Measurements from ENCODE around the gene GPR17.

DNA sequence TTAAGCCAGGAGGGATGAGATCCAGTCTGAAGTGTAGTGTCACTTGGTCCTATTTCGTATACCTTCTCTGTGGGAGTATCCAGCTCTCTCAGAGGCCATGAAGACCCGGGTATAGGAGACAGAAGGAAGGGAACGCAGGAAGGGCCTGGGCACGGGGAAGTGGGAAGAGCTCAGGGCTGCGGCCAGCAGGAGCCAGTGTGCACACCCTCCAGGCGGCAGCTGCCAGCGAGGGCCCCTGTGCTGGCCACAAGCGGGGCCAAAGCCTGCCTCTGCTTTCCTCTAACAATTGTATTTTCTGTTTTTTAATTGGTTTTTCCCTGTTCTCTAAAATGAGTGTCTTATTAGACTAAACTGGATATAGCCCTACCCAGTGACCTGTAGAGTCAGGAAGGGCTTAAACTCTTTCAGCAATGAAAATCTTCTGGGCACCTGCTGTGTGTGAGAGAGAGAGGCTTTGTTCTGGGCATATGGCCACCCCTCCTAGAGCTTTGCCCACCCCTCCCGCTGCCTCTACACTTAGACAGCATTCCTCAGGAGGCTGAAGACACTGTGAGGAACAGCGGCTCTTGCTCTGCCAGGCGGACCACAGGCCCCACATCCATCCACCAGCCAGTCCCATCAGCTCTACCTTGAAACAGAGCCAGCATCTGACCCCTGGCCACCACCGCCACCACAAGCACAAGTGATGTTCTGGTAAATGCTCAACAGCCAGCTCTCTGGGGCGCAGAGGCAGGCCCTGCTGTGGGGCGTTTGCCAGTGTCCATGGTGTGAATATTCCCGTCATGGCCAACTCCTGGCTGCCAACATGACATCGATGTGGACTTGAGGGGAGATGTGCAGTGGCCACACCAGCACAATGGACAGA lies 9.5 kb downstream of the GPR17 start:
- TF ChIP-seq, protein P1, sequence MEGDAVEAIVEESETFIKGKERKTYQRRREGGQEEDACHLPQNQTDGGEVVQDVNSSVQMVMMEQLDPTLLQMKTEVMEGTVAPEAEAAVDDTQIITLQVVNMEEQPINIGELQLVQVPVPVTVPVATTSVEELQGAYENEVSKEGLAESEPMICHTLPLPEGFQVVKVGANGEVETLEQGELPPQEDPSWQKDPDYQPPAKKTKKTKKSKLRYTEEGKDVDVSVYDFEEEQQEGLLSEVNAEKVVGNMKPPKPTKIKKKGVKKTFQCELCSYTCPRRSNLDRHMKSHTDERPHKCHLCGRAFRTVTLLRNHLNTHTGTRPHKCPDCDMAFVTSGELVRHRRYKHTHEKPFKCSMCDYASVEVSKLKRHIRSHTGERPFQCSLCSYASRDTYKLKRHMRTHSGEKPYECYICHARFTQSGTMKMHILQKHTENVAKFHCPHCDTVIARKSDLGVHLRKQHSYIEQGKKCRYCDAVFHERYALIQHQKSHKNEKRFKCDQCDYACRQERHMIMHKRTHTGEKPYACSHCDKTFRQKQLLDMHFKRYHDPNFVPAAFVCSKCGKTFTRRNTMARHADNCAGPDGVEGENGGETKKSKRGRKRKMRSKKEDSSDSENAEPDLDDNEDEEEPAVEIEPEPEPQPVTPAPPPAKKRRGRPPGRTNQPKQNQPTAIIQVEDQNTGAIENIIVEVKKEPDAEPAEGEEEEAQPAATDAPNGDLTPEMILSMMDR (conservative IDR thresholded peaks at IDR 0.05 in 1 of 2, IDR thresholded peaks at IDR 0.05 in 1 of 2; ENCODE audit: low read depth in 1 of 2, low read length in 2 of 2), result no peak
- TF ChIP-seq EZH2 (IDR thresholded peaks at IDR 0.05; ENCODE audit: low read length, missing control alignments), result no peak
